HepG2 (cell line): ENCODE measurements around the gene HSPB9. TPM values are rescaled to one million over a fixed set of nuclear protein-coding genes. Genes with fewer than 3 reads are reported as not detected.

Source experiments
- CHCHD3 ChIP-seq: sonication (generic); formaldehyde crosslinking; IDR thresholded peaks from 2 replicates; pipeline ENCODE4 v1.8.0; 2022; ENCODE audit warnings: mild to moderate bottlenecking, missing genetic modification reagents, moderate library complexity
- CHD4 ChIP-seq: fragments of 200-600 bp; sonication (generic); IDR thresholded peaks from 2 replicates; pipeline ENCODE4 v1.7.0; 2017; ENCODE audit warnings: mild to moderate bottlenecking, low read length, borderline replicate concordance
- EHMT2 ChIP-seq: fragments of 200-600 bp; sonication (generic); IDR thresholded peaks from 2 replicates; pipeline ENCODE4 v1.7.0; 2017; ENCODE audit warnings: antibody characterized with exemption, low read depth, low read length, borderline replicate concordance
- FOXO4 ChIP-seq: sonication (generic); formaldehyde crosslinking; conservative IDR thresholded peaks from 2 replicates; pipeline ENCODE4 v1.8.1; 2023; ENCODE audit warnings: missing genetic modification reagents
- HMGA1 ChIP-seq: sonication (generic); formaldehyde crosslinking; conservative IDR thresholded peaks from 2 replicates; pipeline ENCODE4 v1.4.0; 2020; ENCODE audit warnings: missing genetic modification reagents
- IKZF1 ChIP-seq: fragments of 450-650 bp; IDR thresholded peaks from 2 replicates; pipeline ENCODE4 v1.7.1; 2016
- KLF12 ChIP-seq: sonication (generic); formaldehyde crosslinking; IDR thresholded peaks from 2 replicates; pipeline ENCODE4 v1.4.0; 2020; ENCODE audit warnings: missing genetic modification reagents, borderline replicate concordance
- MBNL3 ChIP-seq: fragments of 250-450 bp; sonication (Bioruptor Pico); conservative IDR thresholded peaks from 2 replicates; pipeline ENCODE4 v1.8.0; 2022; ENCODE audit warnings: mild to moderate bottlenecking, inconsistent platforms
- NCOA2 ChIP-seq: sonication (generic); formaldehyde crosslinking; IDR thresholded peaks from 2 replicates; pipeline ENCODE4 v1.8.0; 2022; ENCODE audit warnings: inconsistent platforms
- SALL2 ChIP-seq: sonication (generic); formaldehyde crosslinking; IDR thresholded peaks from 2 replicates; pipeline ENCODE4 v1.8.1; 2023; ENCODE audit warnings: mild to moderate bottlenecking, missing genetic modification reagents, inconsistent platforms
- SP1 ChIP-seq, 2 experiments: fragments of 450-650 bp in 1 of 2; sonication (generic) in 1 of 2; formaldehyde crosslinking in 1 of 2; IDR thresholded peaks; 2 replicates each; pipeline versions ENCODE4 v1.4.0 to v1.6.1; 2016 to 2020; ENCODE audit warnings: missing genetic modification reagents in 1 of 2
- U2AF2 ChIP-seq: fragments of 200-400 bp; formaldehyde crosslinking; IDR thresholded peaks from 2 replicates; pipeline ENCODE4 v1.6.1; 2017; ENCODE audit warnings: low read depth, mild to moderate bottlenecking, low read length
- ZNF264 ChIP-seq: sonication (generic); formaldehyde crosslinking; IDR thresholded peaks from 2 replicates; pipeline ENCODE4 v1.4.0; 2020; ENCODE audit warnings: missing genetic modification reagents
- ZNF761 ChIP-seq: sonication (generic); formaldehyde crosslinking; conservative IDR thresholded peaks from 2 replicates; pipeline ENCODE4 v1.4.0; 2020; ENCODE audit warnings: mild to moderate bottlenecking, missing genetic modification reagents
- polyA plus RNA-seq, 8 experiments: library from polyadenylated mRNA; depleted of rRNA in 3 of 8; stranded (reverse) in 7 of 8; unstranded in 1 of 8; fragments of >200 nt; fragmentation: Illumina TruSeq in 4 of 8; extraction: Trizol in 4 of 8; gene quantifications; 2 replicates each; pipeline versions ENCODE4 v1.2.1 to v1.2.3, GENCODE V29; 2011 to 2016; ENCODE audit warnings: low read depth in 4 of 8, missing spikeins in 1 of 8, mixed read lengths in 1 of 8; ENCODE audit not compliant: insufficient read depth in 1 of 8
- total RNA-seq, 5 experiments: library from RNA; depleted of rRNA; stranded (reverse); fragments of >200 nt; fragmentation: Illumina TruSeq; extraction: Trizol; gene quantifications; 2 replicates each; pipeline ENCODE4 v1.2.3, GENCODE V29; 2016; ENCODE audit warnings: low read depth in 1 of 5
- TF ChIP-seq, protein P1 (sequence below): sonication (generic); formaldehyde crosslinking; IDR thresholded peaks from 2 replicates; pipeline ENCODE4 v1.8.1; 2023; ENCODE audit warnings: missing genetic modification reagents, inconsistent platforms, borderline replicate concordance
- TF ChIP-seq, protein P2 (sequence below): sonication (generic); formaldehyde crosslinking; IDR thresholded peaks from 2 replicates; pipeline ENCODE4 v1.4.0; 2020; ENCODE audit warnings: missing genetic modification reagents, borderline replicate concordance
- TF ChIP-seq, protein P3 (sequence below): sonication (generic); formaldehyde crosslinking; IDR thresholded peaks from 2 replicates; pipeline ENCODE4 v1.4.0; 2020; ENCODE audit warnings: missing genetic modification reagents; ENCODE audit errors: not compliant biosample characterization

HSPB9 gene
- total and polyA plus RNA-seq, 2 of the 13 experiments (the other 11 are each of a cell fraction or from before 2014, with no cell fraction given) = 0.05 to 0.24 TPM

DNA sequence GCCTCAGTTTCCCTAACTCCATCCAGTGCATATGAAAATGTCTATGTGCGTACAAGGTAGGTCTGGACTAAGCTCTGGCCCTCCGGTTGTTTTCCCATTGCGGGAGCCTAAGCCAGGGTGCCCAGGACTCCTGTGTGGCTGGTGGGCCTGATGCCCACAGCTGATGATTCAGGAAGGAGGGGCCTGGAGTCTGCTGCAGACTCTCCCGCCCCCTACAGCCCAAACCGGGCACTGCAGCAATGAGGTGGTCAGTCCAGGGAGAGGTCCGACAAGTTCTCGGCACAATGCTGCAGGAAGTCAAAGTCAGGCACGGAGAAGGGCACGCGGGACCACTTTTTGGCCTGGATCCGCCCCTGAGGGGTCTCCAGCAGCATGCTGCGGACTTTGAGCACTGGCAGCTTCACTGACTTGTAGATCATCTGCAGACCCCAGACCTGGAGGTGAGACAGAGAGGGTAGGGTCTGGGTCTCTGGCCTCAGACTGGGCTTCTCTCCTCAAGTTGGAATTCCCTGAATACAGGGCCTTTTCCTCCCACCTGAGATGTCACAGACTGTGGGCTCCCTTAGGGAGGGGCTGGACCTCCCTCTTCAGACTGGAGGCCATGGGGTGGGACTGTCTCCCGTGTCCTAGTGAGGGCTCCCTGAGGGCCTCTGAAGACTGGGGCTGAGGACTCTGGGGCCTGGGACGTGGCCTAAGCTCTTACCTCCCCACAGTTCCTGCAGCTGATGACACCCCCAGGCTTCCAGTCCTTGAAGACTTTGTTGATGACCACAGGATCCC lies 20.9 kb upstream of the HSPB9 start (continued):
- TF ChIP-seq, protein P1, sequence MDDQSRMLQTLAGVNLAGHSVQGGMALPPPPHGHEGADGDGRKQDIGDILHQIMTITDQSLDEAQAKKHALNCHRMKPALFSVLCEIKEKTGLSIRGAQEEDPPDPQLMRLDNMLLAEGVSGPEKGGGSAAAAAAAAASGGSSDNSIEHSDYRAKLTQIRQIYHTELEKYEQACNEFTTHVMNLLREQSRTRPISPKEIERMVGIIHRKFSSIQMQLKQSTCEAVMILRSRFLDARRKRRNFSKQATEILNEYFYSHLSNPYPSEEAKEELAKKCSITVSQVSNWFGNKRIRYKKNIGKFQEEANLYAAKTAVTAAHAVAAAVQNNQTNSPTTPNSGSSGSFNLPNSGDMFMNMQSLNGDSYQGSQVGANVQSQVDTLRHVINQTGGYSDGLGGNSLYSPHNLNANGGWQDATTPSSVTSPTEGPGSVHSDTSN (CRISPR knock-in tag) = no peak
- TF ChIP-seq HMGA1 (CRISPR knock-in tag) = no peak
- peak; percentile 22; the same call in 1 of the 2 replicates for TF ChIP-seq NCOA2
- no peak for TF ChIP-seq FOXO4 (CRISPR knock-in tag)
- TF ChIP-seq, protein P2, sequence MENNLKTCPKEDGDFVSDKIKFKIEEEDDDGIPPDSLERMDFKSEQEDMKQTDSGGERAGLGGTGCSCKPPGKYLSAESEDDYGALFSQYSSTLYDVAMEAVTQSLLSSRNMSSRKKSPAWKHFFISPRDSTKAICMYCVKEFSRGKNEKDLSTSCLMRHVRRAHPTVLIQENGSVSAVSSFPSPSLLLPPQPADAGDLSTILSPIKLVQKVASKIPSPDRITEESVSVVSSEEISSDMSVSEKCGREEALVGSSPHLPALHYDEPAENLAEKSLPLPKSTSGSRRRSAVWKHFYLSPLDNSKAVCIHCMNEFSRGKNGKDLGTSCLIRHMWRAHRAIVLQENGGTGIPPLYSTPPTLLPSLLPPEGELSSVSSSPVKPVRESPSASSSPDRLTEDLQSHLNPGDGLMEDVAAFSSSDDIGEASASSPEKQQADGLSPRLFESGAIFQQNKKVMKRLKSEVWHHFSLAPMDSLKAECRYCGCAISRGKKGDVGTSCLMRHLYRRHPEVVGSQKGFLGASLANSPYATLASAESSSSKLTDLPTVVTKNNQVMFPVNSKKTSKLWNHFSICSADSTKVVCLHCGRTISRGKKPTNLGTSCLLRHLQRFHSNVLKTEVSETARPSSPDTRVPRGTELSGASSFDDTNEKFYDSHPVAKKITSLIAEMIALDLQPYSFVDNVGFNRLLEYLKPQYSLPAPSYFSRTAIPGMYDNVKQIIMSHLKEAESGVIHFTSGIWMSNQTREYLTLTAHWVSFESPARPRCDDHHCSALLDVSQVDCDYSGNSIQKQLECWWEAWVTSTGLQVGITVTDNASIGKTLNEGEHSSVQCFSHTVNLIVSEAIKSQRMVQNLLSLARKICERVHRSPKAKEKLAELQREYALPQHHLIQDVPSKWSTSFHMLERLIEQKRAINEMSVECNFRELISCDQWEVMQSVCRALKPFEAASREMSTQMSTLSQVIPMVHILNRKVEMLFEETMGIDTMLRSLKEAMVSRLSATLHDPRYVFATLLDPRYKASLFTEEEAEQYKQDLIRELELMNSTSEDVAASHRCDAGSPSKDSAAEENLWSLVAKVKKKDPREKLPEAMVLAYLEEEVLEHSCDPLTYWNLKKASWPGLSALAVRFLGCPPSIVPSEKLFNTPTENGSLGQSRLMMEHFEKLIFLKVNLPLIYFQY (CRISPR knock-in tag) = no peak
- 0 out of 2 replicates have a peak, but pooled peaks have one; percentile 27 for TF ChIP-seq CHCHD3 (CRISPR knock-in tag)
- no peak for TF ChIP-seq EHMT2
- TF ChIP-seq U2AF2 = no peak
- no peak for TF ChIP-seq SP1 (IDR thresholded peaks at IDR 0.05)
- TF ChIP-seq SP1 (CRISPR knock-in tag; IDR thresholded peaks at IDR 0.05) = peak; percentile 47; the same call in 1 of the 2 replicates
- no peak for TF ChIP-seq MBNL3
- TF ChIP-seq, protein P3, sequence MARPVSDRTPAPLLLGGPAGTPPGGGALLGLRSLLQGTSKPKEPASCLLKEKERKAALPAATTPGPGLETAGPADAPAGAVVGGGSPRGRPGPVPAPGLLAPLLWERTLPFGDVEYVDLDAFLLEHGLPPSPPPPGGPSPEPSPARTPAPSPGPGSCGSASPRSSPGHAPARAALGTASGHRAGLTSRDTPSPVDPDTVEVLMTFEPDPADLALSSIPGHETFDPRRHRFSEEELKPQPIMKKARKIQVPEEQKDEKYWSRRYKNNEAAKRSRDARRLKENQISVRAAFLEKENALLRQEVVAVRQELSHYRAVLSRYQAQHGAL (CRISPR knock-in tag) = no peak
- TF ChIP-seq ZNF264 = no peak
- no peak for TF ChIP-seq KLF12 (CRISPR knock-in tag)
- no peak for TF ChIP-seq IKZF1
- no peak for TF ChIP-seq CHD4
- no peak for TF ChIP-seq ZNF761
- TF ChIP-seq SALL2 (CRISPR knock-in tag) = no peak
